ENCODE measurements around the gene ONECUT3. TPM values are rescaled to one million over a fixed set of nuclear protein-coding genes. Genes with fewer than 3 reads are reported as not detected.

ONECUT3 gene
- total RNA-seq, 1 experiment from 2014 or later, result 0.06 TPM

- DNase-seq (ENCODE audit: low read depth), result no peak
These were observed 13.2 kb upstream of the ONECUT3 start for GRCh38 chr19:1739960-1740629.

GRCh38 chr19:1742989-1743696 lies 10.2 kb upstream of the ONECUT3 start:
- no peak for DNase-seq (ENCODE audit: low read depth)

- no peak for DNase-seq (ENCODE audit: low read depth)
These were observed 9.1 kb upstream of the ONECUT3 start for GRCh38 chr19:1744133-1744665.

GRCh38 chr19:1744822-1745563 lies 8.3 kb upstream of the ONECUT3 start:
- no peak for DNase-seq (ENCODE audit: low read depth)

- no peak for DNase-seq (ENCODE audit: low read depth)
These were observed 7.7 kb upstream of the ONECUT3 start for GRCh38 chr19:1745589-1746031.

GRCh38 chr19:1746401-1747284 lies 6.7 kb upstream of the ONECUT3 start:
- peak; percentile 23 for DNase-seq (ENCODE audit: low read depth)

- DNase-seq (ENCODE audit: low read depth), result peak; percentile 66
These were observed 5.8 kb upstream of the ONECUT3 start for GRCh38 chr19:1747285-1748114.

- DNase-seq (ENCODE audit: low read depth), result no peak
These were observed 5.0 kb upstream of the ONECUT3 start for GRCh38 chr19:1748115-1748872.

GRCh38 chr19:1748873-1749341 lies 4.4 kb upstream of the ONECUT3 start:
- no peak for DNase-seq (ENCODE audit: low read depth)

- DNase-seq (ENCODE audit: low read depth), result no peak
These were observed 3.6 kb upstream of the ONECUT3 start for GRCh38 chr19:1749373-1750342.

- no peak for DNase-seq (ENCODE audit: low read depth)
These were observed 2.8 kb upstream of the ONECUT3 start for GRCh38 chr19:1750343-1751021.

GRCh38 chr19:1751367-1752008 lies 1.8 kb upstream of the ONECUT3 start:
- no peak for DNase-seq (ENCODE audit: low read depth)

GRCh38 chr19:1752009-1752756 lies 1.1 kb upstream of the ONECUT3 start:
- DNase-seq (ENCODE audit: low read depth), result no peak

- no peak for DNase-seq (ENCODE audit: low read depth)
These were observed 821 bp downstream of the ONECUT3 start for GRCh38 chr19:1754018-1754635.

- DNase-seq (ENCODE audit: low read depth), result peak; percentile 11
These were observed 1.5 kb downstream of the ONECUT3 start for GRCh38 chr19:1754636-1755466.

Measured in LHCN-M2 (cell line).